Brain microvascular endothelial cell (primary cell): Measurements from ENCODE around the gene ABRAXAS1.
A peak's percentile ranks its signal among the peaks of the same experiment; 100 is the strongest.
"Not testable (repeated sequence)": the region's sequence is repeated elsewhere in the genome, so short reads cannot be mapped to it uniquely, and the experiment has no call there.

Experiments
- DNase-seq: peaks from one replicate; pipeline ENCODE4 v3.0.0-alpha.2; 2020
- H3K27ac ChIP-seq: fragments of 250-450 bp; sonication (Bioruptor Pico); 2 replicates; pipeline ENCODE4 v1.5.1; 2020; ENCODE audit warnings: mild to moderate bottlenecking, moderate library complexity
- H3K27me3 ChIP-seq: fragments of 250-450 bp; sonication (Bioruptor Pico); replicated peaks from 2 replicates; pipeline ENCODE4 v1.5.1; 2020; ENCODE audit warnings: mild to moderate bottlenecking
- H3K36me3 ChIP-seq: fragments of 250-450 bp; sonication (Bioruptor Pico); replicated peaks from 2 replicates; pipeline ENCODE4 v1.5.1; 2020; ENCODE audit warnings: mild to moderate bottlenecking
- H3K4me3 ChIP-seq: 2 replicates; pipeline ENCODE4 v1.5.1; 2011; ENCODE audit warnings: low read depth, mild to moderate bottlenecking, control low read depth, low read length, moderate library complexity
- CTCF ChIP-seq: IDR thresholded peaks from 2 replicates; pipeline ENCODE4 v1.5.1; 2011; ENCODE audit warnings: low read depth, mild to moderate bottlenecking, moderate library complexity, low read length, control low read depth, inconsistent platforms; ENCODE audit errors: missing control alignments
- in situ Hi-C: cut with HindIII; loops from 2 replicates; pipeline ENCODE4 v1.10.0; 2017; ENCODE audit warnings: low sequenced_read_pairs, low pct_ligation_motif_present

The ABRAXAS1 gene

GRCh38 chr4:83509156-83509585 lies 24.3 kb upstream of the ABRAXAS1 start:
- in situ Hi-C loops: not testable (repeated sequence)

GRCh38 chr4:83504996-83505395 lies 20.1 kb upstream of the ABRAXAS1 start:
- H3K27me3 ChIP-seq: no peaks in the 10 kb centered on the region
- no peak overlapping the region for H3K4me3 ChIP-seq
- in situ Hi-C loops: no loop called here
- DNase-seq: no peak
- no peak for TF ChIP-seq CTCF
- H3K27ac ChIP-seq: no peak overlapping the region
- H3K36me3 ChIP-seq: no peaks in the 10 kb centered on the region

More at GRCh38 chr4:83509156-83509585, 24.3 kb upstream of the ABRAXAS1 start:
- TF ChIP-seq CTCF: peak; percentile 75
- DNase-seq: peak; percentile 55
- H3K4me3 ChIP-seq, H3K27ac ChIP-seq, H3K36me3 ChIP-seq, H3K27me3 ChIP-seq: not testable (repeated sequence)

GRCh38 chr4:83504503-83504902 lies 19.6 kb upstream of the ABRAXAS1 start:
- no peak for DNase-seq
- Histone ChIP-seq H3K36me3 (no peaks in the 10 kb centered on the region), H3K4me3 (no peak overlapping the region), H3K27me3 (no peaks in the 10 kb centered on the region), H3K27ac (no peak overlapping the region)
- in situ Hi-C loops: no loop called here
- TF ChIP-seq CTCF: no peak

- no peak overlapping the region for H3K4me3 ChIP-seq
- H3K36me3 ChIP-seq: no peaks in the 10 kb centered on the region
- in situ Hi-C loops: no loop called here
- no peak for TF ChIP-seq CTCF
- no peak overlapping the region for H3K27ac ChIP-seq
- DNase-seq: no peak
- no peaks in the 10 kb centered on the region for H3K27me3 ChIP-seq
Observed at GRCh38 chr4:83503974-83504373, 19.1 kb upstream of the ABRAXAS1 start.

GRCh38 chr4:83501671-83502070 lies 16.8 kb upstream of the ABRAXAS1 start:
- H3K27ac ChIP-seq, in situ Hi-C loops, H3K36me3 ChIP-seq: not testable (repeated sequence)

GRCh38 chr4:83498187-83498586 lies 13.3 kb upstream of the ABRAXAS1 start:
- Histone ChIP-seq H3K4me3 (no peak overlapping the region), H3K27me3 (no peaks in the 10 kb centered on the region), H3K27ac (no peak overlapping the region), H3K36me3 (no peaks in the 10 kb centered on the region)
- in situ Hi-C loops: no loop called here
- DNase-seq: no peak
- TF ChIP-seq CTCF: no peak

More at GRCh38 chr4:83501671-83502070, 16.8 kb upstream of the ABRAXAS1 start:
- not testable (repeated sequence) for H3K27me3 ChIP-seq, DNase-seq, H3K4me3 ChIP-seq

- H3K27ac ChIP-seq, H3K4me3 ChIP-seq, in situ Hi-C loops, H3K36me3 ChIP-seq, DNase-seq, H3K27me3 ChIP-seq: not testable (repeated sequence)
Observed at GRCh38 chr4:83496085-83496917, 11.4 kb upstream of the ABRAXAS1 start.
